Measurements from ENCODE around the gene NINL.
"Not testable (repeated sequence)": the region's sequence is repeated elsewhere in the genome, so short reads cannot be mapped to it uniquely, and the experiment has no call there.

The NINL gene

DNA sequence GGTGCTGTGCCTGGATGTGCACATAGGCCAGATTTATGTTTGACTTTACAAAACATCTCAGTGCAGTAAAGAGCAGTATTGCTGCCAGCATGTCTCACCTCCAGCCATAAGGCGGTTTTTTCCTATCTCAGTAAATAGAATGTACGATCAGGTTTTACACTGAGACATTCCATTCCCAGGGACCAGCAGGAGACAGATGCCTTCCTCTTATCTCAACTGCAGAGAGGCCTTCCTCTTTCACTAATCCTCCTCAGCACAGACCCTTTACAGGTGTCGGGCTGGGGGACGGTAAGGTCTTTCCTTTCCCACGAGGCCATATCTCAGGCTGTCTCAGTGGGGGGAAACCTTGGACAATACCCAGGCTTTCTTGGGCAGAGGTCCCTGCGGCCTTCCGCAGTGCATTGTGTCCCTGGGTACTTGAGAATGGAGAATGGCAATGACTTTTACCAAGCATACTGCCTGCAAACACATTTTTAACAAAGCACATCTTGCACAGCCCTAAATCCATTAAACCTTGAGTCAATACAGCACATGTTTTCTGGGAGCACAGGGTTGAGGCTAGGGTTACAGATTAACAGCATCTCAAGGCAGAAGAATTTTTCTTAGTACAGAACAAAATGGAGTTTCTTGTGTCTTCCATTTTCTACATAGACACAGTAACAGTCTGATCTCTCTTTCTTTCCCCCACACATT is 34.5 kb downstream of the NINL start:
- DNase-seq, result not testable (repeated sequence)

- peak; percentile 50 for DNase-seq
Measured at GRCh38 chr20:25549843-25550477, 35.4 kb downstream of the NINL start.

DNA sequence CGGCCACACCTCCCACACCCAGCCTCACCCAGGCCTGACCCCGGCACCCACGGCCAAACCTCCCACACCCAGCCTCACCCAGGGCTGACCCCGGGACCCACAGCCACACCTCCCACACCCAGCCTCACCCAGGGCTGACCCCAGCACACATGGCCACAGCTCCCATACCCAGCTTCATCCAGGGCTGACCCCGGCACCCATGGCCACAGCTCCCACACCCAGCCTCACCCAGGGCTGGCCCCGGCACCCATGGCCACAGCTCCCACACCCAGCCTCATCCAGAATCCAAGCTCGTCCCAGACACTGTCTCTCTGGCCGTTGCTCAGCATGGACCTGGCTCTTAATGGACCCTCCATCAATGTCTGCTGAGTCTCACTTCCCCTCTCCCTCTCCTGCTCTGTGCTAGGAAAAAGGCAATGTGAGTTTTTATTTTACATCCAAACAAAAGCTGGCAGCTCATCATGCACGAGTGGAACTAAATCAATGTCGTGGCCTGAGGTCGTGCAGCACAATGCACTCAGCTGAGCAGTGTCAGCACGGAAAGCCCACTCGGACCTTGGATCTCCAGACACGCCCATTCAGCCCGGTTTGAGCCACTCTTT is 36.1 kb downstream of the NINL start:
- no peak for DNase-seq

DNA sequence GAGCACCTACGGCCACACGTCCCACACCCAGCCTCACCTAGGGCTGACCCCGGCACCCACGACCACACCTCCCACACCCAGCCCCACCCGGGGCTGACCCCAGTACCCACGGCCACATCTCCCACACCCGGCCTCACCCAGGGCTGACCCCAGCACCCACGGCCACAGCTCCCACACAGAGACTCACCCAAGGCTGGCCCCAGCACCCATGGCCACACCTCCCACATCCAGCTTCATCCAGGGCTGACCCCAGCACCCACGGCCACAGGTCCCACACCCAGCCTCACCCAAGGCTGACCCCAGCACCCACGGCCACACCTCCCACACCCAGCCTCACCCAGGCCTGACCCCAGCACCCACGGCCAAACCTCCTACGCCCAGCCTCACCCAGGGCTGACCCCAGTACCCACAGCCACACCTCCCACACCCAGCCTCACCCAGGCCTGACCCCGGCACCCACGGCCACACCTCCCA is 36.7 kb downstream of the NINL start:
- no peak for DNase-seq

GRCh38 chr20:25547999-25548398 is 37.3 kb downstream of the NINL start:
- DNase-seq, result no peak

GRCh38 chr20:25547063-25547462 is 38.3 kb downstream of the NINL start:
- DNase-seq, result no peak

- DNase-seq, result no peak
Measured at GRCh38 chr20:25546048-25546447, 39.3 kb downstream of the NINL start.

GRCh38 chr20:25545171-25545570 is 40.2 kb downstream of the NINL start:
- DNase-seq, result no peak

GRCh38 chr20:25544734-25545133 is 40.6 kb downstream of the NINL start:
- DNase-seq, result no peak

DNA sequence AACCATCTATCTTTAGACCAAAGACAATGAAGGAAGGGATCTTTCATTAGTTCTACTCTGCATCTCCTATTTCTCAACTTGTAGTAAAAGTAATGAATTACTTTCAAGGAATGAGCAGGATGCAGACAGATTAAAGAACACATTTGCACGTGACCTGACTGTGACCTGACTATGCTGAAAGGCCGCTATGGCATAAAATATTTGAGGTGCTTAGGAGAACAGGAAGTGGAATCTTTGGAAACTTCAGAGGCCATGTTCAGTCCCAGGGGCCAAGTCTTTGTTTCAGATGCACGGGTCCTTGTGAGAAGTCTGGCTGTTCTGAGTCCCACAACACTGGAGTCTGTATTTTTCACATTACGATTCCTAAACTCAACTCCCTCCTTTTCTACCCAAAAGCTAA is 41.0 kb downstream of the NINL start:
- peak; percentile 54 for DNase-seq

GRCh38 chr20:25543068-25543467 is 42.3 kb downstream of the NINL start:
- DNase-seq, result peak; percentile 62

- peak; percentile 42 for DNase-seq
Measured at GRCh38 chr20:25541676-25542075, 43.7 kb downstream of the NINL start.

DNA sequence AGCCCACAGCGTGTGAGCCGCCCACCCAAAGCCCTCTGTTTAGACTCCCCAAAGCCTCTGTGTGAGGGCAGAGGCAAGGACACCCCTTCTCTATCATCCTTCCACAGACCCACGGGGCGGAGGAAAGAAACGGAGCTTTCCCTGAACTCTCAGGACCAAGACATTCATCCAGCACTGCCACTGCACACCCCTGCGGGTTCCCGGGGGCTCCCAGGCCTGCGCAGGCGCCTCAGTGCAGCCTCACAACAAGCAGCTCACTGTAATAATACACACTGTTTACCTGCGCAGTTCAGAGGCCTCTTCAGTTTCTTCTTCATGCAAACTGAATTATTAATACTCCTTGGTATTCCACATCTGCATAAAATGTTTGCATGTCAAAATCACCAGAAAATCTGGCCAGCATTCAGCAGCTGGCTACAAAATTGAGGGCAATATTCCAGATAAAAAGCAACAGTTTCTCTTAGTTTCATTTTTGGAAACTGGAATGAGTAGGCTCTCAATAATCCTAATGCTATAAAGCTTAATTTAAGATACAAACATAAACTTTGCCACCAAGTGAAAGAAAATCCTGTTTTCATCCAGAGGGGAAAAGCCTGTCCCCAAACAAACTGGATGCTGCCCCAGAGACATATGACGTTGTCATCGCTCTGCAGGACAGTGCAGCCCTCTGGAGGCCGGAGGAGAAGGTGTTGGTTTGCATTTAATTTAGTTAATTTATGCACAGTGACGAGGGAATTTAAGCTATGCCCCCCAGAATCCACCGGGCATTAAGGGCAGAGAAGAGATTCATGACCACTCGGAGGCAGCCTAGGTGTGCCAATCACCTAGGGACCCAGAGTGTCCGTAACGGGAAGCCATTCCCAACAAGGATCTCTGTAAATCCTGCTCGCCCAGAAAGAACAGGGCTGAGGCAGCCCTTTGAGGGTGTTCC is 45.3 kb downstream of the NINL start:
- DNase-seq, result peak; percentile 59

DNA sequence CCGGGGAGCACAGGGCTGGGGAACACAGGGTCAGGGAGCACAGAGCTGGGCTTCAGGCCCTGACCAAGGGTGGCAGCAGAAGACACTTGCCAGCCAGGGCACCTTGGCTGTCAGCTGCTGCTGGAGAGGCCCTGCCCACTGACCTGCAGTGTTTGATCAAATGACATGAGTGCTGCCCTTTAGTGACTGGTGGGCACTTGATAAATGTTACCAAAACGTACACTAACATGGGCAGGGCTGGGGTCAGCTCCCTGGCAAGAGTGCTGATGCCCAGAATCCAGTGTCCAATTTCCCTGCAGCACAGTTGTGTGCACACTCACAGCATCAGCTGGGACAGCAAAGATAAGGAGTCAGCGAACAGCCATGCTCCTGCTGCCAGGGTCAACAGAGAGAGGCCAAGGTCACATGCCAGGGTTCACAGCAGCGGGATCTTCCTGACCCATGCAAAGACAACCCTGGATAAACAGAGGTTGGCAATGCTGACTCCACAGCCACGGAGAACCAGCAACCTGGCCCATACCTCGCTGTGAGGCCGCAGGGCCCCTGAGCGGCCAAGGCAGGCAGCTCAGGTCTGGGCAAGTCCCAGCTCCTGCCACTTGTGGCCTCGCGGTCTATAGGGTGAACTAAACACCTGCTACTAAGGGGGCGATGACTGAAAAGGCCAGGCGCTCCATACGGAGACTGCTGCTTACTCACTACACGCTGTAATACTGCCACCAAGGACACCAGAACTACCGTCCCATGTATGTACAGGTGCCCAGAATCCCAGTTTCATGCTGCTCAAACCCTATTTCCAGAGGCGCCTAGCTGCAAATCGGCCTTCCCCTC is 46.3 kb downstream of the NINL start:
- DNase-seq, result no peak

GRCh38 chr20:25537890-25538289 is 47.4 kb downstream of the NINL start:
- no peak for DNase-seq

DNA sequence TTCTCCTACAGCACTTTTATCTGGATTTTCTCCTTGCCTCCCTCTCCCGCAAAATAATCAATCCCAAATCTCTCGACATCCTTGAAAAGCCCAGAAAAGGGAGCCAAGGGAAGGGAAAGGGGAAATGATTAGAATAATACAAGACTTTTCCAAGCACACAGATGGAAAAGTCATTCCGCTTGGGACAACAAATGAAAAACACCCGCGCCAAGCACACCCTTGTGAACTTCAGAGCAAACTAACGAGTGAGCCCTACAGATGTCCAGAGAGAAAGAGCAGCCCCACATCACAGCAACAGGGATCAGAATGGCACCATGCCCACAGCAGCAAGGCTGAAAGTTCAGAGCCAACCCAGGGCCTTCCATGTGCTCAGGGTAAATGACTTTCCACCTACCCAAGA is 49.6 kb downstream of the NINL start:
- DNase-seq, result no peak

GRCh38 chr20:25534845-25535244 is 50.5 kb downstream of the NINL start:
- DNase-seq, result no peak

DNA sequence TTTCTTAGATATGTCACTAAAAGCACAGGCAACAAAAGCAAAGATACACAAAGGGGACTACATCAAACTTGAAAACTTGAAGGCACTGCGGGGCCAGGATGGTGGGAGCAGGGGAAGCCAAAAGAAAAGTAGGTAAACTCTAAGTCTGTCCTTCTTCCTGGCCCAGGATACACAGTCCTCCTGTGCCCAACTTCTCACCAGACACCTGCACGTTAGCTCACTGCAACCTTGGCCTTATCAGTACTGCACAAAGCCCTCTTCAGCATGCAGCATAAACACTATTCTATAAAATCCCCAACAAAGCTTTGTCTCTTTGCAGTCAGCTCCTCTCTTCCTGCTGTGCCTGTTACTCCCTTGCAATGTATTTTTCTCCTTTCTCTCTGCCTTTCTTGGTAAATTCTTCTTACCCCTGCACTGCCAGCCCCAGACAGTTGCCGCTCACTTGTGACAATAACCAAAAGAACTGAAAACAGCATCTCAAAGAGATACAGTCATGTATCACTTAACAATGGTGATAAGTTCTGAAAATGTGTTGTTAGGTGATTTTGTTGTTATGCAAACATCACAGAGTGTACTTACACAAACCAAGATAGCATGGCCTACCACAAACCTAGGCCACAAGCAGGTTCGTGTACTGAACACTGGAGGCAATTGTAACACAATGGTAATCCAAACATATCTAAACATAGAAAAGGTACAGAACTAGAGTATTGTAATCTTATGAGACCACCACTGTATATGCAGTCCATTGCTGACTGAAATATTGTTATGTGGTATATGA is 51.2 kb downstream of the NINL start:
- no peak for DNase-seq

DNA sequence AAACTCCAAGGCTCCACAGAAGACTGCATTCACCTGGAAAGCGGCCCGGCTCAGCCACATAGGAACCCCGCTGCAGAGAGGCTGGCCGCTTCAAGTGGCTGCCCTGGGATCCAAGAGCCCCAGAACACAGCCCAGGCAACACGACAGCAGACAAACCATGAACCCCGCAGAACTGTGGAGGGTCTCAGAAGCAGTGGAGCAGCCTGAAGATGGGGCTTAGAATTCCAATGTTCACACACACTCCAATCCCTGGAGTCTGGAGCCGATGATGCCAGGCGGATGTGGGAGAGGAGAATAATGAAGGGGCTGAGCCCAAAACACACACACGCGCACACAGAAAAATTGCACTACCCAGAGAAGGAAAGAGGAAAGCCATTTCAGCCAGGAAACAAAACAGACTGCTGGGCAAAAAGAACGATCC is 52.4 kb downstream of the NINL start:
- peak; percentile 33 for DNase-seq

DNA sequence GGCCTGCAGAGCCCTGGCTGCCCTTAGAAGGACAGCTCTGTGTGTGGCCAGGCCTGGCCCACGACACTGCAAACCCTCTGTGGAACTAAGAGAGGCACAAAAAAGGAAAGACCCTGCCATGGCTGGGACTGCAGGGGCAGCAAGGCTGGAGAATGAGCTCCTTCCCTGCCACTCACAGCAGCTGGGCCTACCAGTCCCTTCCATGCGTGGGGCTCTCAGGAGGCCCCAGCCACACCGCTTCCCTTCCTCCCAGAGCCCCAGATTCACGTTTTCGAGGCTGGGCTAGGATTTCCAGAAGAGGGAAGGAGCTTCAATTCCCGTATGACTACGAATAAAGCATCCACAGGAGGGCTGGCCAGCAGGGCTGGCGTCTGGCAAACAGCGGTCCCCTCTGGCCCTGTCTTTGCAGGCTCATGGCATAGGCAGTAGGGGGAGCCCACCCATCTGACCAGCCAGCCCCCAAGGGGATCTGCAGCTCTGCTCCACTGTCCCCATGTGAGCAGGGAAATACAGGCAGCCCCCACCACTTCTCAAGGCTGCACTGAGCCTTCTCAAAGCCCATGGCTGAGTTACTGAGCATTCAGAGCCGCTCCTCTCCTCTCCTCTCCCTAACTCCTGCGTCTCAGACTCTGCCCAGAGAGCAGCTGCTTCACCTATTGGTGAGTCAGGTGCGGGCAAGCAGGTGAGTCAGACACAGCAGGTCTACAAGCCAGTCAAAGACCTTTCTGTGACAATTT is 53.1 kb downstream of the NINL start:
- DNase-seq, result no peak

All from fibroblast of upper back skin (primary cell).